ENCODE results near the gene ARID3A.

ARID3A gene

GRCh38 chr19:944663-945241 lies 18.9 kb downstream of the ARID3A start:
- no peak for DNase-seq
- H3K4me3 ChIP-seq (ENCODE audit: low read depth, low read length), result no peak overlapping the region
- TF ChIP-seq CTCF (IDR thresholded peaks at IDR 0.05; ENCODE audit: low read depth, low read length, missing control alignments), result no peak
- H3K27me3 ChIP-seq (replicated peaks), result no peaks in the 10 kb centered on the region
- H3K36me3 ChIP-seq (replicated peaks), result peaks cover 6% of the 10 kb centered on the region
- in situ Hi-C loops (cut with HindIII; ENCODE audit: low pct_ligation_motif_present, low sequenced_read_pairs), result no loop called here
- no peak overlapping the region for H3K27ac ChIP-seq

GRCh38 chr19:945401-946252 lies 19.8 kb downstream of the ARID3A start:
- in situ Hi-C loops (cut with HindIII; ENCODE audit: low pct_ligation_motif_present, low sequenced_read_pairs), result no loop called here
- Histone ChIP-seq H3K27ac (no peak overlapping the region), H3K36me3 (replicated peaks) (peaks cover 6% of the 10 kb centered on the region), H3K27me3 (replicated peaks) (no peaks in the 10 kb centered on the region), H3K4me3 (ENCODE audit: low read depth, low read length) (no peak overlapping the region)
- DNase-seq, result no peak
- TF ChIP-seq CTCF (IDR thresholded peaks at IDR 0.05; ENCODE audit: low read depth, low read length, missing control alignments), result no peak

GRCh38 chr19:947090-947706 lies 21.4 kb downstream of the ARID3A start:
- no peak for DNase-seq
- H3K36me3 ChIP-seq (replicated peaks), result peaks cover 6% of the 10 kb centered on the region
- in situ Hi-C loops (cut with HindIII; ENCODE audit: low pct_ligation_motif_present, low sequenced_read_pairs), result no loop called here
- no peaks in the 10 kb centered on the region for H3K27me3 ChIP-seq (replicated peaks)
- no peak overlapping the region for H3K27ac ChIP-seq
- H3K4me3 ChIP-seq (ENCODE audit: low read depth, low read length), result no peak overlapping the region
- no peak for TF ChIP-seq CTCF (IDR thresholded peaks at IDR 0.05; ENCODE audit: low read depth, low read length, missing control alignments)

- peaks cover 1% of the 10 kb centered on the region for H3K36me3 ChIP-seq (replicated peaks)
- no peaks in the 10 kb centered on the region for H3K27me3 ChIP-seq (replicated peaks)
- in situ Hi-C loops (cut with HindIII; ENCODE audit: low pct_ligation_motif_present, low sequenced_read_pairs), result no loop called here
- no peak overlapping the region for H3K4me3 ChIP-seq (ENCODE audit: low read depth, low read length)
- TF ChIP-seq CTCF (IDR thresholded peaks at IDR 0.05; ENCODE audit: low read depth, low read length, missing control alignments), result no peak
- DNase-seq, result no peak
- H3K27ac ChIP-seq, result no peak overlapping the region
These were observed 22.1 kb downstream of the ARID3A start for GRCh38 chr19:947707-948539.

GRCh38 chr19:948842-949496 lies 23.1 kb downstream of the ARID3A start:
- no peaks in the 10 kb centered on the region for H3K27me3 ChIP-seq (replicated peaks)
- DNase-seq, result no peak
- H3K4me3 ChIP-seq (ENCODE audit: low read depth, low read length), result no peak overlapping the region
- in situ Hi-C loops (cut with HindIII; ENCODE audit: low pct_ligation_motif_present, low sequenced_read_pairs), result no loop called here
- no peak overlapping the region for H3K27ac ChIP-seq
- no peak for TF ChIP-seq CTCF (IDR thresholded peaks at IDR 0.05; ENCODE audit: low read depth, low read length, missing control alignments)
- H3K36me3 ChIP-seq (replicated peaks), result no peaks in the 10 kb centered on the region
